Kidney (tissue), 14 donors: ENCODE data around the gene KLHL24. TPM values are rescaled to one million over a fixed set of nuclear protein-coding genes. Genes with fewer than 3 reads are reported as not detected.
"Not testable (repeated sequence)": the region's sequence is repeated elsewhere in the genome, so short reads cannot be mapped to it uniquely, and the experiment has no call there.

ENCODE experiments used
- DNase-seq, 5 donors: peaks; one replicate each; pipeline ENCODE4 v3.0.0-alpha.2; 2013 to 2020
- FAIRE-seq: peaks from 2 replicates; lab custom pipeline; 2012; peaks lifted over from hg19 to GRCh38; lab: Jason Lieb, UNC
- H3K27ac ChIP-seq, 2 donors: one replicate each; pipeline ENCODE4 v1.7.0; 2013; ENCODE audit warnings: low read depth in 2 of 2, low read length in 2 of 2, inconsistent platforms in 1 of 2
- H3K27me3 ChIP-seq: one replicate; pipeline ENCODE4 v1.7.1; 2013; ENCODE audit warnings: low read length, inconsistent platforms; ENCODE audit not compliant: control insufficient read depth, insufficient read depth
- H3K36me3 ChIP-seq, 3 donors: one replicate each; pipeline versions ENCODE4 v1.7.0 to v1.7.1; 2013; ENCODE audit warnings: low read length in 3 of 3, control low read depth in 1 of 3, inconsistent platforms in 1 of 3; ENCODE audit not compliant: insufficient read depth in 3 of 3, control insufficient read depth in 2 of 3
- H3K4me1 ChIP-seq, 3 donors: one replicate each; pipeline versions ENCODE4 v1.7.0 to v1.7.1; 2013; ENCODE audit warnings: low read length in 3 of 3, inconsistent platforms in 1 of 3, low read depth in 1 of 3; ENCODE audit not compliant: control insufficient read depth in 2 of 3, insufficient read depth in 2 of 3
- H3K4me3 ChIP-seq, 3 donors: one replicate each; pipeline versions ENCODE4 v1.7.0 to v1.8.1; 2013; ENCODE audit warnings: low read length in 3 of 3, control low read depth in 1 of 3, inconsistent platforms in 1 of 3
- H3K9ac ChIP-seq, 3 donors: one replicate each; pipeline versions ENCODE4 v1.7.0 to v1.7.1; 2013; ENCODE audit warnings: low read length in 3 of 3, control low read depth in 1 of 3, inconsistent platforms in 1 of 3
- H3K9me3 ChIP-seq, 3 donors: one replicate each; pipeline versions ENCODE4 v1.7.0 to v1.7.1; 2013; ENCODE audit warnings: low read length in 3 of 3, control low read depth in 1 of 3, inconsistent platforms in 1 of 3; ENCODE audit not compliant: control insufficient read depth in 2 of 3, insufficient read depth in 1 of 3
- CTCF ChIP-seq: IDR thresholded peaks from 3 replicates; pipeline ENCODE4 v1.5.1; 2012; ENCODE audit warnings: mild to moderate bottlenecking, moderate library complexity, borderline replicate concordance; ENCODE audit not compliant: insufficient read depth; ENCODE audit errors: extremely low read depth
- intact Hi-C: fragments of 100-400 bp; cut with DNase I; formaldehyde crosslinking; loops from one replicate; pipeline ENCODE4 v1.11.1; 2022
- polyA plus RNA-seq: library from polyadenylated mRNA; stranded (reverse); fragments of 350-450 nt; fragmentation: Illumina TruSeq; extraction: RNeasy Lipid Tissue Mini Kit (QIAGEN cat#74804); gene quantifications from one replicate; pipeline ENCODE4 v1.2.3, GENCODE V29; 2014; ENCODE audit warnings: low read depth, low replicate concordance; ENCODE audit not compliant: insufficient read depth
- total RNA-seq: library from RNA; stranded (reverse); fragmentation: NEBNext Ultra II Directional; extraction: Animal tissue kit (Norgen Biotek cat#: 25700); gene quantifications from one replicate; pipeline ENCODE4 v1.2.1, GENCODE V29; 2021
- donor health status: control.
- donor health status: control.
- donor health status: control.
- donor health status: control.
- donor health status: control.
- donor health status: DM: yes; HTN: yes; CAD: no.
- donor health status: Normal renal cell carcinoma (clear cell type).

KLHL24 gene
- total and polyA plus RNA-seq, 2 donors from 2014 or later: 8.4 to 61.3 TPM

- Histone ChIP-seq H3K4me1 (peaks cover 0 to 14% (median 11%) of the 10 kb centered on the region in 3 donors), H3K27me3 (no peaks in the 10 kb centered on the region), H3K27ac (peak overlapping the region in 1 of 2 donors; percentile 11), H3K36me3 (peaks cover 0 to 3% (median 0%) of the 10 kb centered on the region in 3 donors), H3K9ac (no peak overlapping the region), H3K9me3 (no peaks in the 10 kb centered on the region), H3K4me3 (peak overlapping the region in 1 of 3 donors; percentile 87)
- intact Hi-C loops: no loop called here
- DNase-seq (peak in 2 of 5 donors; percentile 59 to 85), FAIRE-seq (no peak)
- no peak for TF ChIP-seq CTCF
Measured at GRCh38 chr3:183638101-183638852, 2.9 kb downstream of the KLHL24 start.

- peaks cover 0 to 11% (median 7%) of the 10 kb centered on the region in 3 donors for H3K4me1 ChIP-seq
- H3K9ac ChIP-seq, H3K27ac ChIP-seq, FAIRE-seq, H3K27me3 ChIP-seq, DNase-seq, H3K4me3 ChIP-seq, intact Hi-C loops, H3K9me3 ChIP-seq: not testable (repeated sequence)
- H3K36me3 ChIP-seq: peaks cover 0 to 14% (median 0%) of the 10 kb centered on the region in 3 donors
Measured at GRCh38 chr3:183640635-183641034, 5.2 kb downstream of the KLHL24 start.

- Histone ChIP-seq H3K36me3 (peaks cover 0 to 19% (median 0%) of the 10 kb centered on the region in 3 donors), H3K9me3 (no peaks in the 10 kb centered on the region), H3K4me3 (no peak overlapping the region), H3K27ac (no peak overlapping the region), H3K27me3 (no peaks in the 10 kb centered on the region), H3K4me1 (peaks cover 0 to 11% (median 7%) of the 10 kb centered on the region in 3 donors), H3K9ac (no peak overlapping the region)
- intact Hi-C loops: no loop called here
- FAIRE-seq (no peak), DNase-seq (no peak)
- no peak for TF ChIP-seq CTCF
Measured at GRCh38 chr3:183641882-183642281, 6.5 kb downstream of the KLHL24 start.

GRCh38 chr3:183644244-183644643 lies 8.8 kb downstream of the KLHL24 start:
- Histone ChIP-seq H3K4me1 (no peaks in the 10 kb centered on the region), H3K36me3 (peaks cover 0 to 16% (median 0%) of the 10 kb centered on the region in 3 donors), H3K27me3 (no peaks in the 10 kb centered on the region), H3K9ac (no peak overlapping the region), H3K4me3 (no peak overlapping the region), H3K9me3 (no peaks in the 10 kb centered on the region), H3K27ac (no peak overlapping the region)
- TF ChIP-seq CTCF: no peak
- FAIRE-seq: no peak
- intact Hi-C loops: no loop called here
- DNase-seq: no peak
